Heart left ventricle (tissue), 16 donors: ENCODE results near the gene MAFF. TPM values are rescaled to one million over a fixed set of nuclear protein-coding genes. Genes with fewer than 3 reads are reported as not detected.
A peak's percentile ranks its signal among the peaks of the same experiment; 100 is the strongest.

Experiments used
- ATAC-seq, 4 donors: fragments of 200-7000 bp; cut with Tn5 transposase; one replicate each; pipeline ENCODE4 v1.9.1; 2020 to 2022; ENCODE audit warnings: moderate library complexity in 4 of 4, mild to moderate bottlenecking in 3 of 4, moderate number of reproducible peaks in 1 of 4
- DNase-seq, 5 donors: peaks; one replicate each; pipeline ENCODE4 v3.0.0-alpha.2; 2020
- H3K27ac ChIP-seq, 12 donors: fragments of 200-600 bp; sonication (generic) in 4 of 12; one replicate each; pipeline versions ENCODE4 v1.5.0 to v1.8.0; 2016 to 2022; ENCODE audit warnings: mild to moderate bottlenecking in 2 of 12
- H3K27me3 ChIP-seq, 9 donors: fragments of 200-600 bp; sonication (generic) in 2 of 9; one replicate each; pipeline versions ENCODE4 v1.5.1 to v1.8.0; 2016 to 2022; ENCODE audit warnings: mild to moderate bottlenecking in 3 of 9
- H3K36me3 ChIP-seq, 9 donors: fragments of 200-600 bp; sonication (generic) in 2 of 9; one replicate each; pipeline versions ENCODE4 v1.5.0 to v1.8.0; 2018 to 2022; ENCODE audit warnings: mild to moderate bottlenecking in 2 of 9
- H3K4me1 ChIP-seq, 12 donors: fragments of 200-600 bp; sonication (generic) in 4 of 12; one replicate each; pipeline versions ENCODE4 v1.5.0 to v1.8.0; 2016 to 2022; ENCODE audit warnings: mild to moderate bottlenecking in 3 of 12
- H3K4me3 ChIP-seq, 12 donors: fragments of 200-600 bp; sonication (generic) in 4 of 12; one replicate each; pipeline versions ENCODE4 v1.5.0 to v1.8.0; 2017 to 2022; ENCODE audit warnings: mild to moderate bottlenecking in 9 of 12, moderate library complexity in 4 of 12
- H3K9me3 ChIP-seq, 12 donors: fragments of 200-600 bp; sonication (generic) in 4 of 12; one replicate each; pipeline versions ENCODE4 v1.5.0 to v1.8.0; 2016 to 2022; ENCODE audit warnings: mild to moderate bottlenecking in 1 of 12
- POLR2A ChIP-seq, 2 donors: fragments of 450-650 bp; IDR thresholded peaks; one replicate each; pipeline ENCODE4 v1.6.1; 2017; ENCODE audit warnings: antibody characterized with exemption in 2 of 2, mild to moderate bottlenecking in 2 of 2, moderate library complexity in 2 of 2
- WGBS, 4 donors: extraction: QIAGEN DNeasy Blood & Tissue Kit in 2 of 4; methylation state at CpG; one replicate each; pipeline versions ENCODE4 v1.1.5 to v1.1.7; 2013 to 2018; 5-methylcytosine and 5-hydroxymethylcytosine counted together
- intact Hi-C, 10 donors: fragments of 100-400 bp; cut with DNase I; formaldehyde crosslinking; loops; one replicate each; pipeline versions ENCODE4 v1.11.1 to v1.14.2; 2022
- polyA plus RNA-seq, 2 donors: library from polyadenylated mRNA; stranded (reverse); fragments of 200-250 nt; gene quantifications; one replicate each; pipeline ENCODE4 v1.2.3, GENCODE V29; 2013
- total RNA-seq, 9 donors: library from RNA; depleted of rRNA in 2 of 9; stranded (reverse); fragments of >200 nt in 2 of 9; fragmentation: NEBNext Ultra II Directional in 3 of 9; extraction: Animal tissue kit (Norgen Biotek cat#: 25700) in 3 of 9; gene quantifications; one replicate each; pipeline versions ENCODE4 v1.1.0 to v1.2.4, GENCODE V29; 2016 to 2023
- TF ChIP-seq, protein P1 (sequence below), 12 donors: fragments of 200-600 bp; sonication (generic) in 4 of 12; IDR thresholded peaks; one replicate each; pipeline versions ENCODE4 v1.5.0 to v1.8.0; 2018 to 2022; ENCODE audit warnings: antibody characterized with exemption in 12 of 12, mild to moderate bottlenecking in 5 of 12
- donor health status: ischemic (EF 13 %, LVEDD 7.1; RV severe dilation, severe dysfunction).
- donor health status: healthy with polysubstance abuse.
- donor health status: DM: no; HTN: yes; CAD: no.
- donor health status: DM: no; HTN: no; CAD: no.
- donor health status: ischemic (EF 25% LVEDD 6.9; RV normal size, moderate dysfunction).
- donor health status: ischemic (EF 25% LVEDD 5.7; RV mildly dilated, moderate dysfunction).
- donor health status: healthy.
- donor health status: DM: yes; HTN: yes; CAD: no.
- donor health status: ischemic (EF 35%, LVEDD 5.7; RV mildly dilated, moderate dysfunction).
- donor health status: nonischemic (EF 11% LVEDD 7.7; RV severe dilation, severe dysfunction).
- donor health status: DM: yes; HTN: yes; CAD: no.
- donor health status: PGD.
- donor health status: ischemic (EF 29% LVEDD 5.4; RV normal size, mild dysfunction).
- donor health status: nonischemic (EF 23%, LVEDD 6.1; RV moderate dilation, normal function).

Gene MAFF
- total and polyA plus RNA-seq, 11 donors, result 1.9 to 36.0 (median 4.7) TPM

DNA sequence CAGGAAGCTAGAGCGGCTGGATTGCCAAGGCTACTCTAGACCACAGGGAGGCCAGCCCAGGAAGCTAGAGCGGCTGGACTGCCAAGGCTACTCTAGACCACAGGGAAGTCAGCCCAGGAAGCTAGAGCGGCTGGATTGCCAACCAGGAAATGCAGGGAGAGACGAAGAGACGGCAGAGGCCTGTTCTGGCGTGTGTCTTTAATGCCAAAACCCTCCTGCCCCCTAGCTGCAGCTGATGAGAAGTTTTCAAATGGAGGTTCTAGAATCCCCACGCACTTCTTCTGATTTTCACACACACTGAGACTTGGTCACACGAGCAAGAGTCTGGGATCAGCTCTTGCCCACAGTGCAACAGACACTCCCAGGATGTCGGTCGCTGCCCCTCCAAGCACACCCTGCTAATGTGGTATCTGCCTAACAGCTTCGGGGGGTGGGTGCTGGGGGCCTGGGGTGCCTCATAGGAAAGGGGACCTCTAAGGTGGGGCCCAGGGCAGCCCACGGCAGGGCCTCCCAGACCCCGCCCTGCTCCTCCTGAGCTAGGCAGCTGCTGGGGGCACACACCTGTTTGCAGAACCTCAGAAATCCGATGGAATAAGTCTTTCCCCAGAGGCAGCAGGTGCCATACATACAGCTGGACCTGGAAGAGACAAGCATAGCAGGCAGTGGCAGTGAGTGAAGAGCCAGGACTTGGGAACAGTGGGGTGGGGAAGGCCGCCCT is 28.5 kb downstream of the MAFF start:
- H3K4me1 ChIP-seq, result peaks cover 0 to 51% (median 22%) of the 10 kb centered on the region in 12 donors
- peaks cover 0 to 93% (median 77%) of the 10 kb centered on the region in 9 donors for H3K36me3 ChIP-seq
- no peaks in the 10 kb centered on the region for H3K9me3 ChIP-seq
- ATAC-seq (peak in 2 of 4 donors; percentile 16 to 22), DNase-seq (peak in 1 of 5 donors; percentile 50)
- H3K4me3 ChIP-seq, result no peak overlapping the region
- TF ChIP-seq, protein P1, sequence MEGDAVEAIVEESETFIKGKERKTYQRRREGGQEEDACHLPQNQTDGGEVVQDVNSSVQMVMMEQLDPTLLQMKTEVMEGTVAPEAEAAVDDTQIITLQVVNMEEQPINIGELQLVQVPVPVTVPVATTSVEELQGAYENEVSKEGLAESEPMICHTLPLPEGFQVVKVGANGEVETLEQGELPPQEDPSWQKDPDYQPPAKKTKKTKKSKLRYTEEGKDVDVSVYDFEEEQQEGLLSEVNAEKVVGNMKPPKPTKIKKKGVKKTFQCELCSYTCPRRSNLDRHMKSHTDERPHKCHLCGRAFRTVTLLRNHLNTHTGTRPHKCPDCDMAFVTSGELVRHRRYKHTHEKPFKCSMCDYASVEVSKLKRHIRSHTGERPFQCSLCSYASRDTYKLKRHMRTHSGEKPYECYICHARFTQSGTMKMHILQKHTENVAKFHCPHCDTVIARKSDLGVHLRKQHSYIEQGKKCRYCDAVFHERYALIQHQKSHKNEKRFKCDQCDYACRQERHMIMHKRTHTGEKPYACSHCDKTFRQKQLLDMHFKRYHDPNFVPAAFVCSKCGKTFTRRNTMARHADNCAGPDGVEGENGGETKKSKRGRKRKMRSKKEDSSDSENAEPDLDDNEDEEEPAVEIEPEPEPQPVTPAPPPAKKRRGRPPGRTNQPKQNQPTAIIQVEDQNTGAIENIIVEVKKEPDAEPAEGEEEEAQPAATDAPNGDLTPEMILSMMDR (IDR thresholded peaks at IDR 0.05), result peak in 10 of 12 donors; percentile 25 to 53 (median 41)
- no peak for TF ChIP-seq POLR2A (IDR thresholded peaks at IDR 0.05)
- WGBS, 4 donors, result 48 to 68% (median 67%) methylated on average over 10 to 15 of the region's 15 CpGs
- intact Hi-C loops, result loop anchor here in 6 of 10 donors (1.0 to 10.0 kb wide), 6 partner anchors 113 to 175 kb away; partner anchors contain the start of genes BAIAP2L2 (in 1 of the 6) and PICK1 (in 1 of the 6)
- no peaks in the 10 kb centered on the region for H3K27me3 ChIP-seq
- H3K27ac ChIP-seq, result peak overlapping the region in 10 of 12 donors; percentile 8 to 70 (median 56)

DNA sequence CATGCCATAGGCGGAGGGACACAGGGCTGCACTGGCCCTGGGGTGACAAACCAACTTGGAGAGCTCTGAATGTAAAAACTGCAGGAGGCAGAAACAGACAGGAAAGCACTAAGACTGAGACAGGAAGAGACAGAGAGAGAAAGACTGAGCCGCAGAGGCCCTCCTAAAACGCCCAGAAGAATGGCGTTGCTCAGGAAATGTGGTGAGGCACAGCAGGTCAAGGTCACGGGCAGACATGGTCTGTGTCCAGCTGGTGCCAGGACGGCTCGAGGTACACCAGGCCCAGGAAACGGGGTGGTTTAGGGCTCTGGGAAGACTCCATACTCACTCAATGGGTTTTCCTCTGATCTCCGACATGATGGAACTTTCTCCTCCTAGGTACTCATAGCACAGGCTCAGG is 29.1 kb downstream of the MAFF start:
- intact Hi-C loops, result loop anchor here in 6 of 10 donors (1.0 to 10.0 kb wide), 6 partner anchors 114 to 176 kb away; partner anchors contain the start of genes BAIAP2L2 (in 1 of the 6) and PICK1 (in 1 of the 6)
- Histone ChIP-seq H3K4me3 (no peak overlapping the region), H3K27me3 (no peaks in the 10 kb centered on the region), H3K36me3 (peaks cover 0 to 93% (median 77%) of the 10 kb centered on the region in 9 donors), H3K9me3 (no peaks in the 10 kb centered on the region), H3K27ac (peak overlapping the region in 8 of 12 donors; percentile 8 to 70 (median 56)), H3K4me1 (peaks cover 0 to 57% (median 22%) of the 10 kb centered on the region in 12 donors)
- no peak for DNase-seq
- ATAC-seq, result no peak
- 77 to 87% (median 81%) methylated on average over 9 of the region's 9 CpGs for WGBS, 4 donors
- TF ChIP-seq, protein P1 (IDR thresholded peaks at IDR 0.05), result no peak
- no peak for TF ChIP-seq POLR2A (IDR thresholded peaks at IDR 0.05)

DNA sequence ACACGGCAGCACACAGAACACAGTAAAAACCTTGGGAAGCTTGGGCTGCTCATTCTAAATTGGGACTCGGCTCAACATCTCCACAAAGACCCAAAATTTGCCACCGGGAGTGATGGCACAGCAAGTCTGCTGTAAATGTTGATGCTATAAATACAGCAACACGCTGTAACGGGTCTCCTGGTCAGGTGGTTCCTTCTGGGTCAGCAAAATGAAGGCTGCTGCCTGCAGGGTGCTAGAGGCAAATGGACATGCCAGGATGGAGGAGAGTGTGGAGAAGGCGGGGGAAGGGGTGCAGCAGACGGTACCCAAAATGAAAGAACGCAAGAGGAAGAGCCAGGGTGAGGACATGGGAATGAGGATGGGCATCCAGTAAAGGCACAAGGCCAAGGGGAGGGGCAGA is 30.4 kb downstream of the MAFF start:
- peaks cover 0 to 65% (median 28%) of the 10 kb centered on the region in 12 donors for H3K4me1 ChIP-seq
- WGBS, 4 donors, result 74 to 80% (median 79%) methylated on average over 8 of the region's 8 CpGs

More for the DNA sequence above, 30.4 kb downstream of the MAFF start:
- Histone ChIP-seq H3K36me3 (peaks cover 0 to 92% (median 76%) of the 10 kb centered on the region in 9 donors), H3K9me3 (no peaks in the 10 kb centered on the region), H3K4me3 (no peak overlapping the region), H3K27ac (no peak overlapping the region), H3K27me3 (no peaks in the 10 kb centered on the region)
- intact Hi-C loops, result loop anchor here in 4 of 10 donors (5.0 to 10.0 kb wide), 4 partner anchors 115 to 177 kb away; partner anchors contain the start of genes BAIAP2L2 (in 1 of the 4) and PICK1 (in 1 of the 4)
- DNase-seq (no peak), ATAC-seq (no peak)
- TF ChIP-seq, protein P1 (IDR thresholded peaks at IDR 0.05), result no peak
- no peak for TF ChIP-seq POLR2A (IDR thresholded peaks at IDR 0.05)
